Activated T-cell treated with anti-CD3 and anti-CD28 coated beads, Interleukin-2, amount 50 U/mL, for 48 hours (primary cell): ENCODE data around the gene AGRN.

Experiments used
- DNase-seq, 2 experiments: peaks; one replicate each; pipeline ENCODE4 v3.0.0-alpha.2; 2020

Gene AGRN

GRCh38 chr1:1082776-1083415 lies 63.0 kb downstream of the AGRN start:
- no peak for DNase-seq

- DNase-seq = no peak
These were observed 63.8 kb downstream of the AGRN start for GRCh38 chr1:1083416-1084371.

GRCh38 chr1:1084372-1085170 lies 64.7 kb downstream of the AGRN start:
- DNase-seq = no peak

- DNase-seq = no peak
These were observed 65.4 kb downstream of the AGRN start for GRCh38 chr1:1085171-1085841.

GRCh38 chr1:1085911-1086841 lies 66.3 kb downstream of the AGRN start:
- DNase-seq = no peak

- DNase-seq = no peak
These were observed 67.0 kb downstream of the AGRN start for GRCh38 chr1:1086911-1087341.

- DNase-seq = no peak
These were observed 67.6 kb downstream of the AGRN start for GRCh38 chr1:1087351-1088028.

- DNase-seq = no peak
These were observed 68.3 kb downstream of the AGRN start for GRCh38 chr1:1088029-1088800.

- DNase-seq = no peak
These were observed 69.1 kb downstream of the AGRN start for GRCh38 chr1:1088801-1089680.

- DNase-seq = no peak
These were observed 70.0 kb downstream of the AGRN start for GRCh38 chr1:1089731-1090423.

GRCh38 chr1:1090424-1091343 lies 70.8 kb downstream of the AGRN start:
- no peak for DNase-seq

GRCh38 chr1:1091344-1092148 lies 71.6 kb downstream of the AGRN start:
- DNase-seq = peak; percentile 46 to 54

GRCh38 chr1:1092149-1092855 lies 72.4 kb downstream of the AGRN start:
- no peak for DNase-seq

GRCh38 chr1:1092894-1093609 lies 73.1 kb downstream of the AGRN start:
- DNase-seq = peak in 1 of 2 experiments; percentile 32

- peak in 1 of 2 experiments; percentile 19 for DNase-seq
These were observed 73.7 kb downstream of the AGRN start for GRCh38 chr1:1093610-1093943.
